ENCODE data around the gene DAB2IP.
A peak's percentile ranks its signal among the peaks of the same experiment; 100 is the strongest.
"Not testable (repeated sequence)": the region's sequence is repeated elsewhere in the genome, so short reads cannot be mapped to it uniquely, and the experiment has no call there.

The DAB2IP gene

DNA sequence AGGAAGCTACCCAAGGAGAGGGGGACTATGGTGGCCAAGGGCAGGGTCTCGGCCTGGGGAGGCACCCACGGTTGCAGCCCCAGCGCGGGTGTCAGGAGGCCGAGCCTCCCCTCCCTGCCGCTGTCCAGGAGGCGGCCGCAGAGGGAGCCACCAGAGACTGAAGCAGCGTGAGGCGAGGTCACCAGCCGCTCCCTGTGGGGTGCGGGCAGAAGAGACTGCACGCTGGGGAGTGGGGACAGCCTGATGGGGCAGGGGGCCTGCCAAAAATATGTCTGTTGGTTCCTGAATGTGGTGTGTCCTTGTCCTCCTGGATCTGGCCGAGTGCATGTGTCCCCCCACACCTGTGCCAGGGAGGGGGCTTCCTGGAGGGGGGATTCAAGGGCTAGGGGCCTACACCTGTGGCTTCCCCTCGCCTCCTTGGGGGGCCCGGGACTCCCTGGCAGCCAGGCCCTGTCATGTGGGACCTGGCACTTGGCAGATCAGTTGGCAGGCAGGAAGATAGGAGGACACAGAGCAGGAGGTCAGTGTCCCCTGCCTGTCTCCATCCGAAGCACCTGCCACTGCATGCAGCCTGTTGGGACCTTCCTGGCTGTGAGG is 131.2 kb downstream of the DAB2IP start:
- Mint-ChIP-seq H3K4me1 (peaks cover 34% of the 10 kb centered on the region), H3K27me3 (peaks cover 50% of the 10 kb centered on the region)

DNA sequence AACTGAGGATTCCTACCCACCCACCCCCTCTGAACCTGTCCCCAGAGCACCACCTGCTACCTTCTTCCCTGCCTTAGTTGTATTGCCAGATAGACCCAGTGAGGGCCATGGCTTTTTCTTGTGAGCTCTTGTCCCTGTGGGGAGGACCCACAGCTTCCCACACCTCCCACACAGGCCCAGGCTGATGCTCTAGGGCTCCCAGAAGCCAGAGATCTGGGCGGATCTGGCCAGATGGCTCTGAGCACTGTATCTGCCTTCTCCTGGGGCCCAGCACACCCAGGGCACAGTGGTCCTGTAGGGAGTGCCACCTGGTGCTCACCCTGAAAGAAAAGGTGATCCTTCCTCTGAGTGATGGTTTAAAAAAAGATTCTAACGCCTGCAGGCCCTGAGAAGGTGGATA is 131.7 kb downstream of the DAB2IP start:
- no peak overlapping the region for H3K4me3 Mint-ChIP-seq
- CTCF ChIA-PET = no interaction called here

More for the DNA sequence above, 131.2 kb downstream of the DAB2IP start:
- DNase-seq = no peak
- Mint-ChIP-seq H3K9me3 (no peaks in the 10 kb centered on the region), H3K36me3 (no peaks in the 10 kb centered on the region), H3K27ac (peak overlapping the region; percentile 88), H3K4me3 (no peak overlapping the region)
- CTCF ChIA-PET = interaction anchor here (0.6 kb wide), 1 partner anchor 238 kb away, joined by 4 read pairs; no protein-coding TSS in a partner anchor

DNA sequence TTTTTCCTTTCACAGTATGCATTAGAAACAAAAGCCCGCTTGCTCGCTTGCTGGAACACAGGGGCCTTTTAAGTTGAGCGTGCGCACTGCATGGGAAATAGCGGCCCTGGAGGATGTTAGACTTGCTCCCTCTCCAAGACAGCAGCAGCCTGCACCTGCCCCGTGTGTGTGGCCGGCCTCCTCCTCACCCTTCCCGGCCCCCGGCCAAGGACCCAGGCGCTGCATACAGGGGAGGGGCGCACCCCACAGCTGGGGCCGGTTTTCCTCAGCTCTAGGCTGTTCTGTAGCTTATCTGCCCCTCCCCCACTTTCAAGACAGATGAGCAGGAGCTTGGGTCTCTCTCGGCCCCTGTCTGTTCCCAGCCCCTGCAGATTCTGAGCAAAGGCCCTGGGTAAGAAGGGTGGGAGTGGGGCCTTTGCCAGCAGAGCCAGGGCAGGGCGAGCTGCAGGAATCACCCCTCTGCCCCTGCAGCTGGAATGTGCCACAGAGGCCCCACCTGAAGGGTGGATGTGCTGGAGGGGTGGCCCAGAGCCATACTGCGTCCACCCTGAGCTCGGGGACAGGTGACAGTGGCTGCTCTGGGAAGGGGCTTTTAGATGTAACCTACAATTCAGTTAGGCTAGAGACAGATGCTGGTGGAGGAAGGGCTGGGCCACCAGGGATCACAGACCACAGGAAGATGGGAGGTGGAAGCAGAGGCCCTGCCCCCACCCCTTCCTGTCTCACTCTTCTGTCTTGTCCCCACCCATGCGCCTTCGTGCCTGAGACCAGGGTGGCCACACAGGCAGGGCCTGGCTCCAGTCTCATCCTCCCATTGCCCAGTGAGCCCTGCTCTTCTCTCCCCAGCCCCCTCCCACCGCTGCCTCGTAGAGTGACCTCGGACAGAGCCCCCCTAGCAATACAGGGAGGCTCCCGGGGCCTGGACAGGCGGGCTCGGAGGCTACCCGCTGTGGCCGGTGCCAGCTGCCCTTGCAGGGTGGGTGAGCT is 132.4 kb downstream of the DAB2IP start:
- peak; percentile 69 for DNase-seq
- no peaks in the 10 kb centered on the region for H3K9me3 Mint-ChIP-seq
- CTCF ChIA-PET = no interaction called here
- H3K4me3 Mint-ChIP-seq = peak overlapping the region; percentile 31
- peaks cover 34% of the 10 kb centered on the region for H3K4me1 Mint-ChIP-seq
- no peaks in the 10 kb centered on the region for H3K36me3 Mint-ChIP-seq
- peak overlapping the region; percentile 88 for H3K27ac Mint-ChIP-seq
- peaks cover 48% of the 10 kb centered on the region for H3K27me3 Mint-ChIP-seq

More for the DNA sequence above, 131.7 kb downstream of the DAB2IP start:
- H3K27me3 Mint-ChIP-seq = peaks cover 50% of the 10 kb centered on the region
- H3K4me1 Mint-ChIP-seq = peaks cover 34% of the 10 kb centered on the region
- no peak for DNase-seq
- no peaks in the 10 kb centered on the region for H3K9me3 Mint-ChIP-seq
- H3K36me3 Mint-ChIP-seq = no peaks in the 10 kb centered on the region
- H3K27ac Mint-ChIP-seq = peak overlapping the region; percentile 88

DNA sequence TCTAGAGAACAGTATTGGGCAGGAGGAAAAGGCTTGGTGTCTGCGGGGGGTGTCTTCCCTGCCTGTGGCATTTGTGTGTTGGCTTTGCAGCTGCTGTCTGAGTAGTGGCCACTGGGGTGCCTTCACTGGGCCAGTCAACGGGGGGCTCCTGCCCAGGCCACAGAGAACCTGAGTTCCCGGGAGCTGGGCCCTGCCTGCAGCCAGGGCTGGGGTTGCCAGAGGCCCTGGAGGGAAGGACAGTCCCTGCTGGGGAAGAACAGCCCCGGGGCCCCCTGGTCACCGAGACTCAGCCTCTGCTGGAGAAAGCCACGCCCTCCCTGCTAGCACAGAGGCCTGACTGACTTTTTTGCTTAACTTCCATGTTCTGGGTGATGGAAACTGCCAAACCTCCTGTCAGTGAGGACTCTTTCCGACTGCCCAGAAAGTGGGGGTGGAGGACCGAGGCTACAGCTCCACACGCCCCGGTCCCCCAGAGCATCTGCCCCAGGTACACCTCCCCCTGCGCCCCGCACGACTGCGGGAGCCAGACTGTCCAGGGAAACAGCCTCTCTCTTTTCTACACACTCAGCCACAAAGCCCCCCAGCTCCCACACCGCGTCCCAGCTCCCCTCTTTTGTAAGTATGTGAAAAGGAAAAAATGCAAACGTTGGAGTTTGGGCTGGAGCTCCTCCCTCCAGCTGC is 133.4 kb downstream of the DAB2IP start:
- Mint-ChIP-seq H3K9me3 (no peaks in the 10 kb centered on the region), H3K27me3 (peaks cover 45% of the 10 kb centered on the region), H3K4me3 (no peak overlapping the region), H3K4me1 (peaks cover 34% of the 10 kb centered on the region), H3K36me3 (no peaks in the 10 kb centered on the region), H3K27ac (no peak overlapping the region)
- no peak for DNase-seq
- CTCF ChIA-PET = interaction anchor here (0.6 kb wide), 1 partner anchor 38 kb away, joined by 3 read pairs; no protein-coding TSS in a partner anchor

DNA sequence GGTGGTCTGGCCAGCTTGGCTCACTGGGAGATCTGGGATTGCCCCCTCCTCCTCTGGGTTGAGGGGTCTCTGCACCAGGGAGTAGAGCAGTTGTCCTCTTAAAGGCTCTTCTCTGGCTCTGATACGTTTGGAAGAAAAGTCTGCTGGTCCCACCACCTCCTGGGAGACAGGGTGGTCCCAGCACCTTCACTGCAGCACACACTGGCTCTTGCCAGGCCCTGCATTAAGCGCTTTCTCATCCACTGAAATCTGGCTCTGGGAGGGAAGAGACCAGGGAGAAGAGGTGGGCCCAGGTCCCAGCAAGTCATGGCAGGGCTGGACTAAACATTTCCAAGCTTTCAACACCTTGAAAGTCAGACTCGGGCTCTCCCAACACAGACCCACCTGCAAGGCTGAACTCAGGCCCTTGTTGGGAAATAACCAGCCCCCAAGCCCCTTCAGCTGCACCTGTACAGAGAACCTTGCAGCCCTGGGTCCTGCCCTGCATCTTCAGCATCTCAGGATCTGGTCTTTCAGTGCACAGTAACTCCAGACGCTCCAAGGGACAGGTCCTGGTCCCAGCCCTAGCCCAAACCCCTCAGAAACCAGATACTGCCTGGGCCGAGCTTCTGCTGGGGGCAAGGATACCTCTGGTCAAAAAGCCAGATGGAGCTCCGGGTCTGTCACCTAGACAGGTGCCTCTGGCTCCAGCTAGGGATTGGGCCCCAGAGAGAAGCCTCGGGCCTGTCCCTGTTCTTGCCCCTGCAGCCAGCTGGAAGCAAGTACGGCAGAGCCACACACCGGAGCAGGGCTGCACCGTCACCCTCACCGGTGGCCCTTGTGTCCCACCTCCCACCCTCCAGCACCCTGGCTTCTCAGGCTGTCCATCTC is 134.5 kb downstream of the DAB2IP start:
- DNase-seq = no peak
- H3K4me1 Mint-ChIP-seq = peaks cover 34% of the 10 kb centered on the region
- H3K27ac Mint-ChIP-seq = no peak overlapping the region
- peaks cover 39% of the 10 kb centered on the region for H3K27me3 Mint-ChIP-seq
- CTCF ChIA-PET = interaction anchor here (0.6 kb wide), 1 partner anchor 39 kb away, joined by 3 read pairs; no protein-coding TSS in a partner anchor
- no peak overlapping the region for H3K4me3 Mint-ChIP-seq
- H3K36me3 Mint-ChIP-seq = no peaks in the 10 kb centered on the region
- H3K9me3 Mint-ChIP-seq = no peaks in the 10 kb centered on the region

DNA sequence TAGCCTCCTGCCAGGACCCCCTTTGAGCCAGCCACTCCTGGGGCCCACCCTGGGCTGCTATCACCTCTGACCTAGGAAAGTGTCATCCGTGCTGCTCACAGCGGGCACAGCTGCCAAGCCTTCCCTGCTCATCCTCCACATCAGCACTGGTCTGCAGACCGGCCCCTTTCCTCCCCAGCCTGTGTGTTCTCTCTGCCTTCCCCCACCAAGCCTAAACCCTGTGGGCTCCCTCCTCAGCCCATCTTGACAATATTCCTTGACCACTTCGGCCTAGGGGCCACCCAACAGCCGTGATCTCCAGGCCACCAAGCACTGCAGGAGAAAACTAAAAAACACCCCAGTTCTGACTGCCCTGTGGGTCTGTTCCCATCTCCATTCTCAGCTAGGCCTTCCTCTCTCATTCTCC is 135.1 kb downstream of the DAB2IP start:
- CTCF ChIA-PET = no interaction called here
- Mint-ChIP-seq H3K36me3 (no peaks in the 10 kb centered on the region), H3K9me3 (no peaks in the 10 kb centered on the region), H3K27me3 (peaks cover 38% of the 10 kb centered on the region), H3K4me3 (no peak overlapping the region), H3K27ac (no peak overlapping the region), H3K4me1 (peaks cover 34% of the 10 kb centered on the region)
- DNase-seq = no peak

DNA sequence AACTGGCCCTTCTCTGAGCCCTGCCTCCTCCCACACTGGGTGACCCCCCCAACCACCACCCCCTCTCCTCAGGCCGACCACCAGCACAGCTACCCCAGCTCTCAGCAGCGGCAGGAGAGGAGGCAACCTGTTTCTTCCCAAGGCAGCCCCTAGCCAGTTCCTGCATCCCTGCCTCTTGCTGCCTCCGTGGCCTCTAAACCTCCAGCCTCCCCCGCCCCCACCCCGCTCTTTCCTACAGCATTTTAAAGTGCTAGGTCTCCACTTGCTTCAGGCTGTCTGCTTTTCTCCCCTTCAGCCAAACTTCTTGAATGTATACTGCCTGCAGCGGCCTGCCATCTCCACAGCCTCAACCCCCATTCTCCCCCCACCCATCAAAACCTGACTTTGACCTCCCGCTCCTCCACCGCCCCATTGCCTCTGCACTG is 135.6 kb downstream of the DAB2IP start:
- Mint-ChIP-seq H3K27ac (no peak overlapping the region), H3K9me3 (no peaks in the 10 kb centered on the region), H3K4me1 (peaks cover 34% of the 10 kb centered on the region), H3K4me3 (no peak overlapping the region), H3K27me3 (peaks cover 38% of the 10 kb centered on the region), H3K36me3 (no peaks in the 10 kb centered on the region)
- no peak for DNase-seq
- CTCF ChIA-PET = no interaction called here

DNA sequence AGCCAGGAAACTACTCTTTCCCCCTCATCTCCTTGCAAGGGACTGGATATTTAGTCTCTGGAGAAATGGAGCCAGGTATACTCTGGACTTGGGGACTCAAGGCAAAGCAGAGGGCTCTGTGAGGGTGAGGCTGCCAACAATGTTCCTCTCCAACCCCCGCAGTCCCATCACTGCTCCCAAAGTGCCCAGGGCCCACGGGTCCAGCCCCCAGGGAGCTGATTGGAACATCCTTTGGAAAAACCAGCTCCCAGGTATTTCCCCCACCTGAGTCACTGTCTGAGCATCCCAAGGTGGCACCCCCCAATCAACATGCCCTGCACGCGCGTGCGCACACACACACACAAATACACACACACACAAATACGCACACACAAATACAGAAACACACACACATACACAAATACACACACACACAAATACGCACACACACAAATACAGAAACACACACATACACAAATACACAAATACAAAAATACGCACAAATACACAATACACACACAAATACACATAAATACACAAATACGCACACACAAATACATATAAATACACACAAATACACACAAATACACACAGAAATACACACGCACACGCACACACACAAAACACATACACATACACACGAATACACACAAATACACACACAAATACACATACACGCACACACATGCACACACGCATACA is 137.4 kb downstream of the DAB2IP start:
- Mint-ChIP-seq H3K4me3 (no peak overlapping the region), H3K36me3 (no peaks in the 10 kb centered on the region), H3K27me3 (peaks cover 40% of the 10 kb centered on the region), H3K9me3 (no peaks in the 10 kb centered on the region), H3K4me1 (peaks cover 21% of the 10 kb centered on the region), H3K27ac (no peak overlapping the region)
- CTCF ChIA-PET = interaction anchor here (1.4 kb wide), 1 partner anchor 13 kb away, joined by 3 read pairs; no protein-coding TSS in a partner anchor
- no peak for DNase-seq

DNA sequence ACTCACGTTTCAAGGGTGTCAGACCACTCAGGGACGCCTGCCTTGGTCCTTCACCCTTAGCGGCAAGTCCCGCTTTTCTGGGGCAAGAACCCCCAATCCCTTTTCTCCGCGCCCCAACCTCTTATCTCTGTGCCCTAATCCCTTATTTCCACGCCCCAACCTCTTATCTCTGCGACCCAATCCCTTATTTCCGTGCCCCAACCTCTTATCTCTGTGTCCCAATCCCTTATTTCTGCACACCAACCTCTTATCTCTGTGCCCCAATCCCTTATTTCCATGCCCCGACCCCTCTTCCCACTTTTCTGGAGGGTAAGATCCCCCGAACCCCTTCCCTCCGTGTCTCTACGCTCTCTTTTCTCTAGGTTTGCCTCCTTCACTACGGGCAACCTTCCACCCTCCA is 139.4 kb downstream of the DAB2IP start:
- DNase-seq = no peak
- Mint-ChIP-seq H3K4me3 (no peak overlapping the region), H3K27me3 (peaks cover 42% of the 10 kb centered on the region), H3K36me3 (no peaks in the 10 kb centered on the region), H3K4me1 (peaks cover 3% of the 10 kb centered on the region), H3K9me3 (no peaks in the 10 kb centered on the region), H3K27ac (no peak overlapping the region)
- CTCF ChIA-PET = no interaction called here

DNA sequence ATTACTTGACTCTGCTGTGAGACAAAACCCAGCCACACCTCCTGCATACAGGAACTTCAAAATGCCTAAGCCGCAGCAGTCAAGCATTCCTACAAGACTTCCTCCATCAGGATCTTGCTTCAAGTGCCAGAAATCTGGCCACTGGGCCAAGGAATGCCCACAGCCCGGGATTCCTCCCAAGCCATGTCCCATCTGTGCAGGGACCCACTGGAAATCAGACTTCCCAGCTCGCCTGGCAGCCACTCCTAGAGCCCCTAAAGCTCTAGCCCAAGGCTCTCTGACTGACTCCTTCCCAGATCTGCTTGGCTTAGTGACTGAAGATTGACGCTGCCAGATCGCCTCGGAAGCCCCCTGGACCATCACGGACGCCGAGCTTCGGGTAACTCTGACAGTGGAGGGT is 141.0 kb downstream of the DAB2IP start:
- CTCF ChIA-PET, H3K4me3 Mint-ChIP-seq, H3K27ac Mint-ChIP-seq, H3K4me1 Mint-ChIP-seq, DNase-seq, H3K9me3 Mint-ChIP-seq, H3K36me3 Mint-ChIP-seq: not testable (repeated sequence)
- H3K27me3 Mint-ChIP-seq = peaks cover 33% of the 10 kb centered on the region

DNA sequence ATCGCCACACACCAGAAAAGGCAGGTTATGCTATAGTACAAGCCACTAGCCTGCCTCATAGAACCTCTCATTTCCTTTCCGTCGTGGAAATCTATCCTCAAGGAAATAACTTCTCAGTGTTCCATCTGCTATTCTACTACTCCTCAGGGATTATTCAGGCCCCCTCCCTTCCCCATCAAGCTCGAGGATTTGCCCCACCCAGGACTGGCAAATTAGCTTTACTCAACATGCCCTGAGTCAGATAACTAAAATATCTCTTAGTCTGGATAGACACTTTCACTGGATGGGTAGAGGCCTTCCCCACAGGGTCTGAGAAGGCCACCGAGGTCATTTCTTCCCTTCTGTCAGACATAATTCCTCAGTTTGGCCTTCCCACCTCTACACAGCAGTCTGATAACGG is 142.9 kb downstream of the DAB2IP start:
- DNase-seq, H3K36me3 Mint-ChIP-seq, CTCF ChIA-PET, H3K9me3 Mint-ChIP-seq, H3K27ac Mint-ChIP-seq, H3K4me3 Mint-ChIP-seq, H3K4me1 Mint-ChIP-seq: not testable (repeated sequence)
- H3K27me3 Mint-ChIP-seq = peaks cover 33% of the 10 kb centered on the region

DNA sequence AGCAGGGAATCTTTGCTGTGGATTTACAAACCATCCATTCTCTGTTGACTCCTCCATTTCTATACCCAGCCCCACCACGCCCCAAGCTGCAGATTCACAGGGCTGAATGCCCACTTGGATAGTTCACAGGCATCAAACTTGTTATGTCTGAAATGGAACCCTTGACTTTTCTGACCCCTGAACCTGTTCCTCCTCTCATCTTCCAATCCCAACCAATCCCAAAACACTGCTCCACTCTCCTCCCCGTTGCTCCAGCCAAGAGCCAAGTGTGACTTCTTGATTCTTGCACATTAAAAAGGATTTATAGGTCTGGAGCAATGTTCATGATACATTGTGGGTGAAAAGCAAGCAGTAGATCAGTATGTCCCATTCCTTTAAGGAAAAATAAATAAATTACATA is 145.6 kb downstream of the DAB2IP start:
- CTCF ChIA-PET = no interaction called here
- H3K27ac Mint-ChIP-seq = no peak overlapping the region
- no peak overlapping the region for H3K4me3 Mint-ChIP-seq
- H3K9me3 Mint-ChIP-seq = no peaks in the 10 kb centered on the region
- no peaks in the 10 kb centered on the region for H3K4me1 Mint-ChIP-seq
- H3K27me3 Mint-ChIP-seq = peaks cover 20% of the 10 kb centered on the region
- DNase-seq = no peak
- no peaks in the 10 kb centered on the region for H3K36me3 Mint-ChIP-seq

DNA sequence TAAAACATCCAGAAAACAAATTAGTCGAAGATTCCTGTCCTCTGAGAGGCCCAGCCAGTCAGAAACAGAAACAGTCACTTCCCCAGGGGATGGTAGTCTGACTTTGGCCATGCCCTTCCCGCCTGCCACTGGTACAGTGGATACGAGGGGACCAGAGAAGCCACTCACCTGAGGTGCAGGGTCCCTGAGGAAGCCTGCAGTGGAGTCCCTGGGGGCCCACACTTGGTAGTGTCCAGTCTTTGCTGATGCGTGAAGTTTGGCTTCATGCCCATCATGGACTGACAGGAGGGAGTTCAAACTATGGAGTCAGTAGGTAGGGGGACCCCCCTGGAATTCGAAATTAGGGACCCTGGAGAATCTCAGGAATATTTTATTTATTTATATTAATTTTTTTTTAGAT is 147.5 kb downstream of the DAB2IP start:
- CTCF ChIA-PET = no interaction called here
- H3K36me3 Mint-ChIP-seq = no peaks in the 10 kb centered on the region
- peaks cover 16% of the 10 kb centered on the region for H3K27me3 Mint-ChIP-seq
- no peak for DNase-seq
- no peaks in the 10 kb centered on the region for H3K4me1 Mint-ChIP-seq
- no peaks in the 10 kb centered on the region for H3K9me3 Mint-ChIP-seq
- no peak overlapping the region for H3K4me3 Mint-ChIP-seq
- H3K27ac Mint-ChIP-seq = no peak overlapping the region

Measured in activated naive CD4-positive, alpha-beta T cell treated with anti-CD3 and anti-CD28 coated beads, Interleukin-2, amount 10 ng/mL, durations not matched to agents 7 days and 5 days (primary cell).